ENCODE results near the gene ABTB1.

DNA sequence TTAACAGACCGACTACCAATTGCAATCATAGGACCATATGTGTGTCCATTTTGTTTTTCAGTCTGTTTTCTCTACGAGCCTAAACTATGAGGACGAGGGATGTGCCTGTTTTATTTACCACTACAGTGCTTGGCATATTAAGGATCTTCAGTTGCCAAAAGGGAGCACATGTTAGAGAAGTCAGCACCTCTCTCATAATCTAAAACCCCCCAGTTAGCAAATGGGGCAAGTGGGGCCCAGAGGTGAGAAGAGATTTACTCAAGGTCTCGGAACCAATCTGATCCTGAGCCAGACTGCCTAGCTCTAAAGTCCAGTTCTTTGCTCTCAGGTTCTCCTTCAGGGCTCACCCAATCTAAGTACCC lies 44.3 kb upstream of the ABTB1 start:
- no peak for TF ChIP-seq CTCF (IDR thresholded peaks at IDR 0.05)
- no peak for TF ChIP-seq POLR2A (IDR thresholded peaks at IDR 0.05)

Measured in sigmoid colon (tissue), 3 donors.